MCF 10A (cell line): ENCODE results near the gene SAG. TPM values are rescaled to one million over a fixed set of nuclear protein-coding genes. Genes with fewer than 3 reads are reported as not detected.

Experiments
- BruUV-seq: library from RNA; stranded (reverse); fragments of 400-500 nt; replicated peaks from 2 replicates; lab custom pipeline; 2021; lab: Mats Ljungman, UMichigan
- CTCF ChIA-PET: fragments of 300-600 bp; sonication (Branson Sonifier 250); formaldehyde crosslinking; extraction: SDS; loops from one replicate; lab custom pipeline; 2021; ENCODE audit warnings: antibody characterized with exemption, inconsistent platforms; lab: Yijun Ruan, JAX
- POLR2A ChIA-PET: fragments of 300-600, 350-650 bp; sonication (Branson Sonifier 250); formaldehyde crosslinking; extraction: SDS; loops from one replicate; lab custom pipeline; 2020; ENCODE audit warnings: antibody characterized with exemption, inconsistent platforms; lab: Yijun Ruan, JAX
- DNase-seq: peaks from one replicate; pipeline ENCODE4 v3.0.0-alpha.2; 2018; ENCODE audit not compliant: unreplicated experiment
- H3K27ac Mint-ChIP-seq: one replicate; pipeline ENCODE4 v1.8.0; 2022; ENCODE audit warnings: mild to moderate bottlenecking, low read depth, mixed read lengths; ENCODE audit not compliant: unreplicated experiment
- H3K27me3 Mint-ChIP-seq: one replicate; pipeline ENCODE4 v1.8.0; 2022; ENCODE audit warnings: mixed read lengths; ENCODE audit not compliant: insufficient read depth, unreplicated experiment
- H3K36me3 Mint-ChIP-seq: one replicate; pipeline ENCODE4 v1.8.0; 2022; ENCODE audit warnings: mild to moderate bottlenecking, moderate library complexity, mixed read lengths; ENCODE audit not compliant: insufficient read depth, unreplicated experiment
- H3K4me1 Mint-ChIP-seq: one replicate; pipeline ENCODE4 v1.8.0; 2022; ENCODE audit warnings: mixed read lengths; ENCODE audit not compliant: insufficient read depth, unreplicated experiment
- H3K4me3 Mint-ChIP-seq: one replicate; pipeline ENCODE4 v1.8.0; 2022; ENCODE audit warnings: mild to moderate bottlenecking, moderate library complexity, mixed read lengths; ENCODE audit not compliant: unreplicated experiment
- H3K9me3 Mint-ChIP-seq: one replicate; pipeline ENCODE4 v1.8.0; 2022; ENCODE audit warnings: mixed read lengths; ENCODE audit not compliant: unreplicated experiment
- CTCF ChIP-seq: fragments of 200-600 bp; IDR thresholded peaks from one replicate; pipeline ENCODE4 v1.8.0; 2022; ENCODE audit warnings: antibody characterized with exemption, mild to moderate bottlenecking; ENCODE audit not compliant: unreplicated experiment
- intact Hi-C: fragments of 100-400 bp; cut with micrococcal nuclease; formaldehyde crosslinking; loops from 2 replicates; pipeline ENCODE4 v1.14.1; 2022
- total RNA-seq: library from RNA; stranded (reverse); gene quantifications from 2 replicates; pipeline ENCODE4 v1.2.3, GENCODE V29; 2022

Gene SAG
- total RNA-seq, 1 experiment from 2014 or later, result not detected

- Mint-ChIP-seq H3K9me3 (no peaks in the 10 kb centered on the region), H3K4me1 (peaks cover 20% of the 10 kb centered on the region), H3K27ac (no peak overlapping the region), H3K27me3 (no peaks in the 10 kb centered on the region), H3K4me3 (no peak overlapping the region), H3K36me3 (peaks cover 18% of the 10 kb centered on the region)
- no TSS peak for BruUV-seq
- no peak for TF ChIP-seq CTCF
- ChIA-PET CTCF (interaction anchor here (1.2 kb wide), 1 partner anchor 9 kb away, joined by 7 read pairs; no protein-coding TSS in a partner anchor), POLR2A (interaction anchor here (1.0 kb wide), 1 partner anchor 23 kb away, joined by 3 read pairs; no protein-coding TSS in a partner anchor)
- intact Hi-C loops, result no loop called here
- DNase-seq, result no peak
These were observed 53.2 kb downstream of the SAG start for GRCh38 chr2:233360771-233361176.

GRCh38 chr2:233361297-233361696, 53.7 kb downstream of the SAG start:
- Mint-ChIP-seq H3K9me3 (no peaks in the 10 kb centered on the region), H3K4me1 (peaks cover 14% of the 10 kb centered on the region), H3K4me3 (no peak overlapping the region), H3K36me3 (peaks cover 18% of the 10 kb centered on the region), H3K27me3 (no peaks in the 10 kb centered on the region), H3K27ac (no peak overlapping the region)
- no peak for DNase-seq
- TF ChIP-seq CTCF, result no peak
- intact Hi-C loops, result no loop called here
- CTCF ChIA-PET, result no interaction called here
- POLR2A ChIA-PET, result no interaction called here
- no TSS peak for BruUV-seq

GRCh38 chr2:233362742-233363141, 55.1 kb downstream of the SAG start:
- H3K27ac Mint-ChIP-seq, result no peak overlapping the region
- no TSS peak for BruUV-seq
- H3K9me3 Mint-ChIP-seq, result no peaks in the 10 kb centered on the region
- no peak overlapping the region for H3K4me3 Mint-ChIP-seq
- intact Hi-C loops, result no loop called here
- H3K27me3 Mint-ChIP-seq, result no peaks in the 10 kb centered on the region
- ChIA-PET POLR2A (interaction anchor here (0.6 to 0.9 kb wide), 2 partner anchors 58 to 1565 kb away, joined by 3 read pairs; no protein-coding TSS in a partner anchor), CTCF (interaction anchor here (0.6 to 1.2 kb wide), 3 partner anchors 9 to 61 kb away, joined by 3 to 5 read pairs (median 5); partner anchors contain the start of gene DGKD)
- TF ChIP-seq CTCF, result no peak
- no peak for DNase-seq
- H3K4me1 Mint-ChIP-seq, result peaks cover 5% of the 10 kb centered on the region
- peaks cover 28% of the 10 kb centered on the region for H3K36me3 Mint-ChIP-seq

GRCh38 chr2:233363744-233364235, 56.2 kb downstream of the SAG start:
- Mint-ChIP-seq H3K9me3 (no peaks in the 10 kb centered on the region), H3K4me3 (no peak overlapping the region), H3K36me3 (peaks cover 30% of the 10 kb centered on the region), H3K27ac (no peak overlapping the region), H3K4me1 (no peaks in the 10 kb centered on the region), H3K27me3 (no peaks in the 10 kb centered on the region)
- POLR2A ChIA-PET, result interaction anchor here (0.7 kb wide), 1 partner anchor 98 kb away, joined by 3 read pairs; no protein-coding TSS in a partner anchor
- no TSS peak for BruUV-seq
- no peak for TF ChIP-seq CTCF
- DNase-seq, result no peak
- intact Hi-C loops, result no loop called here
- CTCF ChIA-PET, result interaction anchor here (0.6 kb wide), 1 partner anchor 15 kb away, joined by 4 read pairs; no protein-coding TSS in a partner anchor
